Ovary (tissue), 3 donors: ENCODE measurements around the gene STX16.

Experiments used
- CTCF ChIP-seq, 3 donors: fragments of 450-650 bp in 2 of 3; fragments of 200-600 bp in 1 of 3; IDR thresholded peaks; one replicate each; pipeline versions ENCODE4 v1.5.1 to v1.8.0; 2016 to 2022; ENCODE audit warnings: antibody characterized with exemption in 3 of 3, mild to moderate bottlenecking in 1 of 3
- EP300 ChIP-seq: sonication (generic); formaldehyde crosslinking; IDR thresholded peaks from one replicate; pipeline ENCODE4 v1.6.1; 2017; ENCODE audit warnings: antibody characterized with exemption
- POLR2A ChIP-seq: fragments of 450-650 bp; IDR thresholded peaks from one replicate; pipeline ENCODE4 v1.6.1; 2017; ENCODE audit warnings: antibody characterized with exemption, mild to moderate bottlenecking, moderate library complexity
- donor health status: DM: no; HTN: no; CAD: no.

- TF ChIP-seq CTCF (IDR thresholded peaks at IDR 0.05), result no peak
- TF ChIP-seq POLR2A, result no peak
- TF ChIP-seq EP300, result no peak
Observed at GRCh38 chr20:58668901-58669286, 17.8 kb downstream of the STX16 start.
